ENCODE measurements around the gene CCN6. TPM values are rescaled to one million over a fixed set of nuclear protein-coding genes. Genes with fewer than 3 reads are reported as not detected.

The CCN6 gene
- total and polyA plus RNA-seq, 11 donors = not detected

DNA sequence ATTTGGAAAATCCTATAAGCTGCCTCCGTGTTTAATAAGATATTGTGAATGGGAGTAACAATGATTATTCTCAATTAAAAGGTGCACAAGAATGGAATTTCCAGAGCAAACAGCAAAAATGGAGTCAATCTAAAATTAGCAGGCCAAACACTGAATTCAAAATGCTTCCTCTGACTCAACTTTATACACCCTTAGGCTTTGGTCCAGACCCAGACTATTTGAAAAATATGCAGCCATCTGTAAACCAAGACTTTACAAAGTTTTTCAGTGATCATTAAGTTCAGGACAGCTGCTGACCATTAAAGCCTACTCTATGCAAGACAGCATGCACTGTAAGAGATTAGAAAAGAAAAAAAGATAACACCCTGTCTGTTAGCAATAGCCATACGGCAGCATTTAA is 39.4 kb upstream of the CCN6 start:
- no peaks in the 10 kb centered on the region for H3K36me3 ChIP-seq
- no peaks in the 10 kb centered on the region for H3K27me3 ChIP-seq
- intact Hi-C loops (cut with DNase I) = no loop called here
- no peak for TF ChIP-seq POLR2A (IDR thresholded peaks at IDR 0.05)
- TF ChIP-seq, protein P1, sequence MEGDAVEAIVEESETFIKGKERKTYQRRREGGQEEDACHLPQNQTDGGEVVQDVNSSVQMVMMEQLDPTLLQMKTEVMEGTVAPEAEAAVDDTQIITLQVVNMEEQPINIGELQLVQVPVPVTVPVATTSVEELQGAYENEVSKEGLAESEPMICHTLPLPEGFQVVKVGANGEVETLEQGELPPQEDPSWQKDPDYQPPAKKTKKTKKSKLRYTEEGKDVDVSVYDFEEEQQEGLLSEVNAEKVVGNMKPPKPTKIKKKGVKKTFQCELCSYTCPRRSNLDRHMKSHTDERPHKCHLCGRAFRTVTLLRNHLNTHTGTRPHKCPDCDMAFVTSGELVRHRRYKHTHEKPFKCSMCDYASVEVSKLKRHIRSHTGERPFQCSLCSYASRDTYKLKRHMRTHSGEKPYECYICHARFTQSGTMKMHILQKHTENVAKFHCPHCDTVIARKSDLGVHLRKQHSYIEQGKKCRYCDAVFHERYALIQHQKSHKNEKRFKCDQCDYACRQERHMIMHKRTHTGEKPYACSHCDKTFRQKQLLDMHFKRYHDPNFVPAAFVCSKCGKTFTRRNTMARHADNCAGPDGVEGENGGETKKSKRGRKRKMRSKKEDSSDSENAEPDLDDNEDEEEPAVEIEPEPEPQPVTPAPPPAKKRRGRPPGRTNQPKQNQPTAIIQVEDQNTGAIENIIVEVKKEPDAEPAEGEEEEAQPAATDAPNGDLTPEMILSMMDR (IDR thresholded peaks at IDR 0.05) = no peak
- H3K4me3 ChIP-seq = no peak overlapping the region
- no peaks in the 10 kb centered on the region for H3K9me3 ChIP-seq
- DNase-seq (no peak), ATAC-seq (peak in 2 of 4 donors; percentile 26 to 49)
- peak overlapping the region; percentile 8 to 83 (median 46) for H3K27ac ChIP-seq
- WGBS, 4 donors = 24 to 43% (median 34%) methylated on average over 2 of the region's 2 CpGs
- H3K4me1 ChIP-seq = peaks cover 0 to 58% (median 32%) of the 10 kb centered on the region in 12 donors

DNA sequence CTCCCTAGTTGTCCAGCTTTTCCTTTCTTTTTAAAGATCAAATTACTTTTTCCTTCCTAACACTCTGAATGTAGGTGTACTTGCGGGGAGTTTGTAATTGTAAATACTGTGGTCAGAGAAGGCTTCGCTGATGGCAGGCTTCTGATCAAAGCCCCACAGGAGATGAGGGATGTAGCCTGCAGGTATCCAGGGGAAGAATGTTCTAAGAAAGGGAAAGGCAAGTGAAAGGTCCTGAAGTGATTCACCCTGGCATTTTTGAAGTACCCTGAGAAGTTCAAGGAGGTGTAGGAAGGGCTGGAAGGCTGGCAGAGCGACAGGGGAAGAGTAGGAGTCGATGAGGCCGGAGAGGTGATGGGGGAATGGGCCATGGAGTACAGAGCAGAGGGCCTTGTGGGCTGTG is 38.2 kb upstream of the CCN6 start:
- Histone ChIP-seq H3K4me1 (peaks cover 0 to 66% (median 35%) of the 10 kb centered on the region in 12 donors), H3K9me3 (no peaks in the 10 kb centered on the region), H3K27me3 (no peaks in the 10 kb centered on the region), H3K36me3 (no peaks in the 10 kb centered on the region), H3K4me3 (no peak overlapping the region), H3K27ac (peak overlapping the region in 8 of 12 donors; percentile 5 to 49 (median 13))
- TF ChIP-seq POLR2A (IDR thresholded peaks at IDR 0.05) = no peak
- TF ChIP-seq, protein P1 (IDR thresholded peaks at IDR 0.05) = no peak
- DNase-seq (no peak), ATAC-seq (no peak)
- intact Hi-C loops (cut with DNase I) = no loop called here
- 91 to 95% (median 93%) methylated on average over 5 of the region's 5 CpGs for WGBS, 4 donors

DNA sequence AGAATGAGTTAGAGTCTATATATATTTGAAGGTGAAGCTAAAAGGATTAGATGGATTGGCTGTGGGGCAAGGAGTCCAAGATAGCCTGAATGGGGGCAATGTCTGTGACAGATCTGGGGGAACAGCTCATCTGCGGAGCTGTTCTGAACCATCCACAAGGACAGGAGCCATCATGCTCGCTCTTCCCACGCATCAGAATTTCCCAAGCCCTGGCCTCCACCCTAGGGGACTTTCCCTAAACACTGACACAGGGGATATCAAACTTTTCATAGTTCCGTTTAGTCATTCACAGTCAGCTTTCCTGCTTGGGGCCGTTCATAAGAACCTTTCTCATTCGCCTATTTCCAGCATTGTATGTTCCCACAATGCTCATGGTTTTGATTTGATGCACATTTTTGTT is 37.6 kb upstream of the CCN6 start:
- peaks cover 0 to 66% (median 35%) of the 10 kb centered on the region in 12 donors for H3K4me1 ChIP-seq
- ATAC-seq (peak in 3 of 4 donors; percentile 34 to 74 (median 68)), DNase-seq (peak in 4 of 5 donors; percentile 44 to 51 (median 47))
- intact Hi-C loops (cut with DNase I) = no loop called here
- TF ChIP-seq, protein P1 (IDR thresholded peaks at IDR 0.05) = no peak
- TF ChIP-seq POLR2A (IDR thresholded peaks at IDR 0.05) = no peak
- peak overlapping the region in 8 of 12 donors; percentile 6 to 49 (median 16) for H3K27ac ChIP-seq
- WGBS, 4 donors = 46 to 60% (median 53%) methylated on average over 6 of the region's 6 CpGs
- H3K9me3 ChIP-seq = no peaks in the 10 kb centered on the region
- H3K36me3 ChIP-seq = no peaks in the 10 kb centered on the region
- H3K4me3 ChIP-seq = no peak overlapping the region
- H3K27me3 ChIP-seq = no peaks in the 10 kb centered on the region

DNA sequence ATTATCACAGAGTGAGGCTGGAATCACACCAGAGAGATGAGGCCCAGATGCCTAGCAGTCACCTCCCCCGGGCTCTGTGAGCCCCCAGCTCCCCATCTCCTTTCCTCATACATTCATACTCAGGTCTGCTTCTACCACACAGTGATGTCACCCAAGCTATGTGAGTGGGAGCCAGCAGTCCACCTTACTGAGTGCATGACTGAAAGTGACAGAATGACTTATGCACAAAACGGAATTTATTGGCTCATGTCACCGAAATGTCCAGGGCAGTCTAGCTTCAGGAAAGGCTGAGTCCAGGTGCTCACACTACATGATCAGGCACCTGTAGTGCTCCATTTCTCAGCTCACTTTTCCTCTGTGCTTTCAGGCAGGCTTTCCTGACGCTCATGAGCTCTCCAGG is 36.7 kb upstream of the CCN6 start:
- H3K4me1 ChIP-seq = peaks cover 0 to 66% (median 35%) of the 10 kb centered on the region in 12 donors

More for the DNA sequence above, 36.7 kb upstream of the CCN6 start:
- Histone ChIP-seq H3K9me3 (no peaks in the 10 kb centered on the region), H3K27me3 (no peaks in the 10 kb centered on the region), H3K27ac (peak overlapping the region in 1 of 12 donors; percentile 2), H3K36me3 (no peaks in the 10 kb centered on the region), H3K4me3 (no peak overlapping the region)
- DNase-seq (no peak), ATAC-seq (no peak)
- intact Hi-C loops (cut with DNase I) = no loop called here
- 88 to 96% (median 94%) methylated on average over 4 of the region's 4 CpGs for WGBS, 4 donors
- TF ChIP-seq, protein P1 (IDR thresholded peaks at IDR 0.05) = no peak
- TF ChIP-seq POLR2A (IDR thresholded peaks at IDR 0.05) = no peak
